ENCODE data around the gene BANF1. TPM values are rescaled to one million over a fixed set of nuclear protein-coding genes. Genes with fewer than 3 reads are reported as not detected.

Gene BANF1
- total and polyA plus RNA-seq, 9 of the 15 experiments (the other 6 are each of a cell fraction or from before 2014, with no cell fraction given): 108 to 651 (median 263) TPM

DNA sequence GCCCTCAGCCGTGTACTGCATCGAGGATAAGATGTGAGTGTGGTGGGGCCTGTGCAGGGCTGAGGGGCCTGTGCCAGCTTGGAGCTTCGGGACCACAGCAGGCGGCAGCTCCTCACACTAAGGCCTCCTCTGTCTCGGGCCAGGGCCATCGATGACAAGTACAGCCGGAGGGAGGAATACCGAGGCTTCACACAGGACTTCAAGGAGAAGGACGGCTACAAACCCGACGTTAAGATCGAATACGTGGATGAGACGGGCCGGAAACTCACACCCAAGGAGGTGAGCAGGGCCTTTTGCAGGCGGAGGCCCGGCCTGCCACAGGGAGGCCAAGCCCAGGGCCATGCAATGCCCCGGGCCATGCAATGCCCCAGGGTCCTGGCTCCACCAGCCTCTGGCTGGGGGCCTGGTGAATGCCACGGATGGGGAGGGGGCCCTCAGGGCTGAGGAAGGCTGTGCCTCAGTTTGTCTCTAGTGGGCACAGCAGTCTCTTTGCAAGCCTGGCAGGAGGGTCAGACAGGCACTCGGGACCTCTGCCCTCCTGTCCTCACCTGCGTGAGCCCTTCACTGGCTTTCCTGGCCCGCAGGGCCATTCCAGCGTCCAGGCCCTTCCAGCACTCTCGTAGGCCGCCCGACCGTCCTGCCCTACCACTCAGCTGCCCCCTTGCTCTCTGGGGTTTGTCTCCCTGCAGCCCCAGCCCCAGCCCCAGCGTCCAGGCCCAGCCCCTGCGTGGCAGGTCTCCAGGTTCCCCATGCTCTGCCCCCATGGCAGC lies 24.5 kb upstream of the BANF1 start:
- intact Hi-C loops (cut with micrococcal nuclease): no loop called here
- Histone ChIP-seq H3K9me3 (replicated peaks; ENCODE audit: control insufficient read depth, insufficient read depth, low read depth, low read length) (no peaks in the 10 kb centered on the region), H3K4me1 (replicated peaks in 1 of 2; ENCODE audit: control insufficient read depth in 2 of 2, insufficient read depth in 2 of 2, low read length in 2 of 2) (peaks cover 0 to 26% of the 10 kb centered on the region in 2 experiments; a peak in 2 of 5 replicates), H3K27ac (ENCODE audit: extremely low read depth, low read depth, low read length) (no peak overlapping the region), H3K9ac (ENCODE audit: insufficient read depth in 1 of 2, low read depth in 2 of 2, low read length in 2 of 2) (no peak overlapping the region), H3K27me3 (ENCODE audit: control insufficient read depth in 2 of 2, insufficient read depth in 2 of 2, low read length in 2 of 2) (no peaks in the 10 kb centered on the region), H4K20me1 (replicated peaks; ENCODE audit: control insufficient read depth, insufficient read depth, low read length) (no peaks in the 10 kb centered on the region), H3K36me3 (ENCODE audit: control insufficient read depth, insufficient read depth, low read length) (peaks cover 48% of the 10 kb centered on the region; the same call in 2 of the 3 replicates), H3K4me3 (no peak overlapping the region), H2AFZ (ENCODE audit: low read depth, low read length) (no peak overlapping the region), H3K4me2 (ENCODE audit: insufficient read depth, low read length) (no peak overlapping the region), H3K9me1 (ENCODE audit: control insufficient read depth, insufficient read depth, low read length) (no peaks in the 10 kb centered on the region), H3K79me2 (ENCODE audit: control insufficient read depth, insufficient read depth, low read length) (no peaks in the 10 kb centered on the region)
- in situ Hi-C loops (cut with MboI): no loop called here
- 92% methylated on average over 24 of the region's 29 CpGs for WGBS (ENCODE audit: insufficient coverage, low coverage, missing lambda C conversion rate)
- FAIRE-seq (no peak), ATAC-seq (no peak), DNase-seq (ENCODE audit: extremely low read depth in 1 of 4, low spot score in 3 of 4) (no peak)
- no TSS peak for BruUV-seq (replicated peaks)
- TF ChIP-seq NR2C2 (CRISPR knock-in tag; IDR thresholded peaks at IDR 0.05) (no peak), NR2C2 (tag; IDR thresholded peaks at IDR 0.05) (no peak), SNIP1 (IDR thresholded peaks at IDR 0.05; ENCODE audit: low read depth) (no peak), POLR2G (IDR thresholded peaks at IDR 0.05; ENCODE audit: low read depth, low read length) (peak; percentile 27; the same call in 1 of the 2 replicates)
- POLR2A ChIA-PET: interaction anchor here (0.6 to 1.8 kb wide), 4 partner anchors 76 to 323 kb away, joined by 3 to 9 read pairs (median 4); no protein-coding TSS in a partner anchor
- CTCF ChIA-PET (ENCODE audit: low intra/inter-chr PET ratio): no interaction called here
